CD4-positive, alpha-beta T cell treated with Interleukin-12 subunit alpha and Interleukin-12 subunit beta, for 1 hour (primary cell): ENCODE measurements around the gene ELK1.
"Not testable (repeated sequence)": the region's sequence is repeated elsewhere in the genome, so short reads cannot be mapped to it uniquely, and the experiment has no call there.

ENCODE experiments used
- DNase-seq: peaks from one replicate; pipeline ENCODE4 v3.0.0-alpha.2; 2020

ELK1 gene

DNA sequence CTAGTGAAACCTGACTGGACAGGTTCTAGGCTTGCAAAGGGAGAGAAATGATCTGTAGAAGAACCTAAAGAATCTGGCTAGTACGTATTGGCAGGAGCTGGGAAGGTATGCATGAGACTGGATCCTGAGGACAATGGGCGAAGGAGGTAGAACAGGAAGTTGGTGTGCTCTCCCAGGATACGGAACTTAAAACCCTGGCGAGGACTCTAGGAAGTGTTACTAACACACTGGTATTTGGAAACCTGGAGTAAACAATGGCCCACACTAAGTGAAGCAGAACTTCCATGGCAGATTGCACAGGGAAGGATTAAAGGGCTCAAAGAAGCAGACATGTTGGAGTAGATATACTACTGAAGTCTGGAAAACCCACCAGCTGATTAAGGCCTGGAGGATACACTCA lies 39.9 kb downstream of the ELK1 start:
- DNase-seq, result no peak

DNA sequence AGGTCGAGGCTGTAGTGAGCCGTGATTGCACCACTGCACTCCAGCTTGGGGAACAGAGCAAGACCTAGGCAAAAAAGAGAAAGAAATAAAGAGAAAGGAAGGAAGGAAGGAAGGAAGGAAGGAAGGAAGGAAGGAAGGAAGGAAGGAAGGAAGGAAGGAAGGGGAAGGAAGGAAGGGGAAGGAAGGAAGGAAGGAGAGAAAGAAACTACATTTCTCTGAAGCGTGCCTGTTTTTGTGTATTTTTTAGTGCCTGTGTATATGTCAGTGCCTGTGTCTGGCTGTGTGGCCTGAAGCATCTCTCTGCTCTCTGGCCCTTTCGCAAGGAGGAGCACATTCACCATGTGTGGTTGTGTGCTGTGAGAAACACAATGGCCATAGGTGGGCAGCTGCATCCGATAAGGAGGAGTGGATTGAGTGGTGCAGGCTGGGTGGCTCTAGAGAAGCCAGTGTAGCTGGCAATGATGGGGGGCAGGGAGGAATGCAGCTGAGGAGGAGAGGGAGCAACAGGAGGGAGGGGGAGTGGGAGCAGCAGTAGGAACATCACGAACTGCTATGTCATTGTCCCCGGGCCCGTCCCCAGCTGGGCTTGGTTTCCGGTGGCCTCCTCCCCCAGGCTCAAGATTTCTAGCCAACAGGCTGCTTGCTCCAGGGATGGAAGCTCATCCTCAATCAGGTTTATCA lies 42.1 kb downstream of the ELK1 start:
- no peak for DNase-seq

DNA sequence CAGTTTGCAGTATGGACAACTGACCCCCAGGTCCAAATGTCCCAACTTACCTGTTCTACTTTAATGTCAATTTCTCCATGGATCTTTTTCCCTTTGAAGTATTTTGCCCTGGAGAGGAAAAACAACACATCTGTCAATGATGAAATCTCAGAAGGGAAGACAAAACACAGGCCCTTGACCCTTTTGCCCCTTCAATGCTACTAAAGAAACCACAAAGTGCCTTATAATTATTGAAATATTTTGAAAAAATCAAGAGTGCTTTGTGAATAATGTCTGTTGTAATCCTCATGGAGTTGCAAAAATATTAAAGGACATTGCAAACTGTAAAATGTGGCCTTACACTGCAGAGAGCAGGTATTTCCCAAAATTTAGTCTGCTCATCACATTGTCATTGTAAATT lies 43.3 kb downstream of the ELK1 start:
- DNase-seq, result no peak

DNA sequence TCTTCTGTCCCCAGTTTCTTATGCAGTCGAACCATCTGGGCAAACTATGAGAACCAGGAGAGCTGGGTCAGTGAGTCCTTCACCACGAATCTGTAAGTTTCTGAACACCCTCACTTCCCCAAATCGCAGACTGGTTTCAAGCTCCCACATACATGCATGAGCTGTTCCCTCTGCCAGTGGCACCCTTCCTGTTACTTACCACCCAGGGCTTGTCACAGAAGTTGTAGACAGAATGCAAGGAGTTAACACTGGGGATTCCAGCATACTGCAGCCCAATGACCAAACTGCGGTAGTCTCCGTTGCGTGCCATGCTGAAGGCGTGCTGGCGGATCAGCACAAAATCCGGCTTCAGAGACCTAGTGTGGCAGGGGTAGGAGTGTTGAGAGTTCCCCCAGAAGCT lies 45.3 kb downstream of the ELK1 start:
- DNase-seq, result no peak

DNA sequence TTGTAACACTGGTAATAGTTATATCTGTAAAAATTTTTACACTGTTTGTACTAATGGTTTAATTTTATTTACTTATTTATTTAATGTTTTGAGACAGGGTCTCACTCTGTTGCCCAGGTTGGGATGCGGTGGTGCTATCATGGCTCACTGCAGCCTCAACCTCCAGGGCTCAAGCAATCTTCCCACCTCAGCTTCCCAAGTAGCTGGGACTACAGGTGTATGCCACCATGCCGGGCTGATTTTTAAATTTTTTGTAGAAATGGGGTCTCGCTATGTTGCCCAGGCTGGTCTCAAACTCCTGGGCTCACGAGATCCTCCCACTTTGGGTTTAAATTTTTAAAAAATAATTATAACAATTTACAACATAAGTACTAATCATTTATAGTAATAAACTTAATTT lies 47.2 kb downstream of the ELK1 start:
- DNase-seq, result not testable (repeated sequence)

DNA sequence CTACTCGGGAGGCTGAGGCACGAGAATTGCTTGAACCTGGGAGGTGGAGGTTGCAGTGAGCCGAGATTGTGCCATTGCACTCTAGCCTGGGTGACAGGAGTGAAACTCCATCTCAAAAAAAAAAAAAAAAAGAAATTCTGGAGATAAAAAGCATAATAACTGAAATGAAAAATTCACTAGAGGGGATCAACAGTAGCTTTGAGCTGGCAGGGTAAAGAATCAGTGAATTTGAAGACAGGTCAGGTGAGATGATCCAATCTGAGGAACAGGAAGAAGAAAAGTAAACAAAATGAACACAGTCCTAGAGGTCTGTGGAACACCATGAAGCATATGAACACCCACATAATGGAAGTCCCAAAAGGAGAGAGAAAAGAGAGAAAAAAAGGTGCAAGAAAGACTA lies 53.1 kb downstream of the ELK1 start:
- DNase-seq, result no peak

DNA sequence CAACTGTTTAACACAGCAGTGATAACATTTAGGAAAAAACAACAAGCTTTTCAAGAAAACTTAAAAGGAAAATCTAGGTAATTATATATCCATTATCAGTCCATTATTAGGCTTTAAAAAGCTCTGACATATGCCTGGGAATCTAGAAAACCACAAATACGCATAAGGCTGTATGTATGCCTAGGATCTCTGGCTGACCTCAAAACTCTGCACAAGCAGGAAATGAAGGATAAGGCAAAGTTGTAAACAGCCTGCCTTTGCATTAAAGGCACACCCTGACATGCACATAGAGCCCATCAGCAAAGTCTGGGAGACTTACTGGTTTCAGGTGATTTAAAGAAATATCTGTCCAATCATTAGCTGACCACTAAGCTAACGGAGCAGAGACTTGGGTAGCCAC lies 54.1 kb downstream of the ELK1 start:
- no peak for DNase-seq

DNA sequence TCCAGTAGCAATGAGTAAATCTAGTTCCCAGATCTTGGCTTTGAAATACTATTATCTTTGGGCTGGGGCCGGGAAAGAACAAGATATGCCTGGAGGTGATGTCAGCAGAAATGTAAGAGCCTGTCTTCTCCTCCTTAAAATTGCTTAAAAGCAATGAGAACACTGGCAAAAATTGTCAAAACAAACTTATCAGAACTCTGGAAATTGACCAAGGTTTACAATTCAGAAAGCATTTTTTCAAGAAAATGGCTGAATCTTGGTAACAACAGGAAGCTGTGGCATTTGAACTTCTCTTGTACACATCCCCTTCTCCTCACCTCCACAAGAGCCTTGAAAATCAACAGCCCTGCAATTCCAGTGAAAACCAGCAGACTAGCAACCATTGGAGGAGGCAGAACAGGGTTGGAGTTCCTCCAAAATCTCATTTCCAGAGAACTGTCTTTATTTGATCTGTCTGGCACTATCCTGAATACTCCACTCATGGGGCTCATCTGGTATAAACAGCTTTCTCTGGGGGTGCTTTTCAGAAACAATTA lies 54.6 kb downstream of the ELK1 start:
- no peak for DNase-seq

DNA sequence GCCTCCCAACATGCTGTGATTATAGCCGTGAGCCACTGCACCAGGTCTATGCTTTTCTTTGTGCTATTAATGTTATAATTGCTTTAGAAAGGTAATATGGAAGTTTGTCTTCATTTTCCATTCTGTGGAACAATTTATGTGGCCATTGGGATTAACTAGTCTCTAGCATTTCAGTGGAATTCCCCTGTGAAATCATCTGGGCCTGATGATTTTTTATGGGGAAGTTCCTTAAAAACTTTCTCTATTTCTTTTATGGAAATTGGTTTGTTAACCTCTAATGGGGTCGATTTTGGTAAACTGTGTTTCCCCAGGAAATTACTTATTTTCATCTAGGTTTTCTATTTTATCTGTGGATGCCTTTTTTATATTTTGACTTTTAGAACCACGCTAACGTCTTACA lies 56.8 kb downstream of the ELK1 start:
- no peak for DNase-seq

DNA sequence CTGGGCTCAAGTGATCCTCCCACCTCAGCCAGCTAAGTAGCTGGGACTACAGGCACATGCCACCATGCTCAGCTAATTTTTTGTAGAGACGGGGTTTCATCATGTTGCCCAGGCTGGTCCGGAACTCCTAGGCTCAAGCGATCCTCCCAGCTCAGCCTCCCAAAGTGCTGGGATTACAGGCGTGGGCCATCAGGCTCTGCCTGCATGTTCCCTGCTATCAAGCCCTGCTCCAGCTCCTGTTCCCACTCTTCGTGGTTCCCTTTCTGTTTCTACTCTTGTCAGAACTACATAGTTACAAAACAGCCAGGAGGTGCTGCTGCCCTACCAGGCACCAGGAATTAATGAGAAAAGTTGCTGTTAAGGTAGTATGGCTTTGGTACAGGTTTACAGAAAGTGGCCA lies 59.4 kb downstream of the ELK1 start:
- no peak for DNase-seq

DNA sequence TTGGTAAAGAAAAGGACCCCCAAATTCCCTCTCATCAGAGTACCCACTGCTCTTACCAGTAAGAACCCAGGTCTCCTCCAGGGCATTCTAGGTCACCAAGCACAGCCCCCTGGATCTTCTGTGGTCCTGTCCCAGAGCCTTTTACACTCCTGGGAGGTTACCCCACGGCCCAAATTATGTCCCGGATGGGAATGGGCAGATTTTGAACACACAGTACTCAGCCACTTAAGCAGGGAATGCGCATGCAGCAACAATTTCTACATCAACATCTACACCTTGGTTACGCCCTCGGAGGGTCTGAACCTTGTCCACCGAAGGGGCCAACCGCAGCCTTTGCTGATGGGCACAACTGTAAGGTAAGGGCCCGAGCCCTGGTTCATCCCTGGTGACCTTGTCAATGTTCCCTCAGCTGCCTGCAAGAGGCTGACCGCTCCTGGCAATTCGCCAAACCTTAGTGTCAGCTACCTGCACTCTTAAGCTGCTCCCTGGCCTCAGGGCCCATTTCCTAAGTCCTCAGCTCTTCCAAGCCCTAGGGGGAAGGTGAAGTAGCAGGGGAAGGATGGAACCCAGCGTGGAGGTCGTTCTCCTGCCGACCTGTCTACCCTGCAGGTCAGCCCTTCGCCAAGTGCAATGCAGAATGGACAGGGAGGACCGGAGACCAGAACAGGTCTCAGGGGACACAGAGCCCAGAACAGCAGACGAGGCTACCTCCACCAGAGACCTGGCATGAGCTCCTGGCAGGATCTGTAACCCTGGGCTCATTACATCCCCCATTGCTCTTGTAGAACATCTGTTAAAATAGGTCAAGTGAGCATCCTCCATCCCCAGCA lies 62.2 kb downstream of the ELK1 start:
- no peak for DNase-seq

DNA sequence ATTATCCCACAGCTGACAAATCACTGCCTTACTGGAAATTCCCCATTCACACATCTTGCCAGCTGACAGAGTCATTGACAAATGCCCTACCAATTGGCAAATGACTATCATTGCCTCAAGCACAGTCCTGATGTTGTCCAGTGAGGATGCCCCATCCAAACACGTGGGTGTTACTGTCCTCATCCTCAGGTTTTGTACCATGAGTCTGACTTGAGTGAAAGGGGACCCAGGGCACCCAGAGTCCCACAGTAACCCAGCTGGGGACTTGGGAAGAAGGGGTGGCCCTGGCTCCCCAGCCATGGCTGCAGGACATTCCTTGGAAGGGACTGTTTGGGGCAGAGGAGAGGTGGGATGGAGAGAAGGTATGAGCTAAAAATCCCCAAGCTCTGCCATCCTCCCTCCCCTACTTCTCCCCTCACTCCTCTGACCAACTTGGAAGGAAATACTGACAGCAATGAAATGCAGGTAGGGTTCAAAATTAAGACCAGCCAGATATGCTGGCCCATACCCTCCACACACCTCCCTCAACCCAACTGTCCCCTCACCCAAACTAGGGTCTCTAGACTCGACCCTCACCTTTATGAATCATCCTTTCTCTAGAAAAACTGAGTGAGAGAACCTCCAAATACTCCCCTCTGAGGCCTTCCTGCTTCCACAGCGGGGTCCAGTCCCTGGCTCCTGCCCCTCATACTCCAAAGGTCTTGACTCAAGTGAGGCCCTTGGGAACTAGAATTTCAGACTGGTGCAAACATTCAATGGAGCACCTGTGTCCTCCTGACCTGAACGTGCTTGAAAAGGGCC lies 63.1 kb downstream of the ELK1 start:
- no peak for DNase-seq

DNA sequence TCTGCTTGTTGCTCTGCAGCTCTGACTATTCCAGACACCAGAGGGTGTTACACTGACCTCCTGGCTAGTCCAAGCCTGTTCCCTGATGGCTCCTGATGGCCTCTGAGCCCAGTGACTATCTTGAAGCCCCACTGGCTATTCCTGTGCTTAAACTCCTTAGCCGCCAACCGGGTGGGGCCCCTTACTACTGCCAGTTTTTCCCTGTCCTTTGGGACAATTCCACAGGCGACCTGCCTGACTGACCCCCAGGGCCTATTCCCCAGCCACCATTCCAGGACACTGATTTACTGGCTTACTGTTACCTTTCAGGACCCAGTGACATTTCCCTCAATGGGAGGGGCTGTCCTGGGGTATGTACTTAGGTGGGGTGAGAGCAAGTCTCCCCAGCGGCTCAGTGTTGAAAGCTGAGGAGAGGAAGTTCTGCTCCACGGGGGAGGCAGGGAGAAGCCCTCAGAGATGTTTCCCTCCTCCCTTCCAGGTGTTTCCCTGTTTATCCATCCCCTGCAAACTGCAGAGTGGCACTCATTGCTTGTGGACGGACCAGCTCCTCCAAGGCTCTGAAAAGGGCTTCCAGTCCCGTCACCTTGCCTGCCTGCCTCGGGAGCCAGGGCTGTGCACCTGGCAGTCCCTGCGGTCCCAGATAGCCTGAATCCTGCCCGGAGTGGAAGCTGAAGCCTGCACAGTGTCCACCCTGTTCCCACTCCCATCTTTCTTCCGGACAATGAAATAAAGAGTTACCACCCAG lies 64.1 kb downstream of the ELK1 start:
- no peak for DNase-seq
